Astrocyte (in vitro differentiated cells and primary cell): ENCODE data around the gene ATXN7L3.

Experiments used
- CTCF ChIP-seq: IDR thresholded peaks from 2 replicates; pipeline ENCODE4 v1.5.1; 2011; ENCODE audit warnings: low read depth, mild to moderate bottlenecking, inconsistent platforms, low read length, moderate library complexity; ENCODE audit not compliant: insufficient read depth
- EZH2 ChIP-seq: IDR thresholded peaks from 2 replicates; pipeline ENCODE4 v1.6.1; 2012; ENCODE audit warnings: mild to moderate bottlenecking, low read length, inconsistent platforms; ENCODE audit not compliant: insufficient read depth

DNA sequence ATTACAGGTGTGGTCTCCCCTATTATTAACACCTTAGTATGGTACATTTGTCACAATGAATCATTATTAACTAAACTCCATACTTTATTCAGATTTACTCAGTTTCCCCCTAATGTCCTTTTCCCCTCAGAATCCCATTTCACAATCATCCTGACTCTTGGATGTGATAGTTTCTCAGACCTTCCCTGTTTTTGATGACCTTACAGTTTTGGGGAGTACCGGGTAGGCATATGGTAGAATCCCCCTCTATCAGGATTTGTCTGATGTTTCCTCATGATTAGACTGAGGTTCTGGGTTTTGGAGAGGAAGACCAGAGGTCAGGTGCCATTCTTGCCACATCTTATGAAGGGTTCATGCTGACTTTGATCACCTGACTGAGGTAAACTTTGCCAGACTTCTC is 35.2 kb downstream of the ATXN7L3 start:
- no peak for TF ChIP-seq CTCF
- no peak for TF ChIP-seq EZH2
